GM12864 (cell line): ENCODE data around the gene SEC61A1.

ENCODE experiments used
- DNase-seq: peaks from one replicate; pipeline ENCODE4 v3.0.0-alpha.2; 2011; ENCODE audit warnings: low read depth
- H3K4me3 ChIP-seq: 2 replicates; pipeline ENCODE4 v1.5.1; 2011; ENCODE audit warnings: mild to moderate bottlenecking, low read depth, low read length, control low read depth
- TF ChIP-seq, protein P1 (sequence below): IDR thresholded peaks from 2 replicates; pipeline ENCODE4 v1.5.1; 2011; ENCODE audit warnings: low read depth, mild to moderate bottlenecking, moderate library complexity, low read length, control low read depth, inconsistent platforms; ENCODE audit errors: missing control alignments

Gene SEC61A1

DNA sequence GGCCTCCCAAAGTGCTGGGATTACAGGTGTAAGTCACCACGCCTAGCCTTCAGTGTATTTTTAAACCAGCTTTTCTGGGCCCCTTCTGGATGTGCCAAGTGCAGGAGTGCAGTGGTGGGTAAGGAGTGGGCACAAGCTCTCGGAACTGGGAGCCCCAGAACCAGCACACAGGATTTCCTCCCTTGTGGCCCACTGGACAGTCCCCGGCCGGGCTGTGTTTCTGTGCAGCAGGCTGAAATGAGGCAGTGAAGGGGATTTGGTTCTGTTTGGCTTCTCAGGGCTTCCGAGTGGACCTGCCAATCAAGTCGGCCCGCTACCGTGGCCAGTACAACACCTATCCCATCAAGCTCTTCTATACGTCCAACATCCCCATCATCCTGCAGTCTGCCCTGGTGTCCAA lies 14.4 kb downstream of the SEC61A1 start:
- DNase-seq: no peak
- H3K4me3 ChIP-seq: no peak overlapping the region
- TF ChIP-seq, protein P1, sequence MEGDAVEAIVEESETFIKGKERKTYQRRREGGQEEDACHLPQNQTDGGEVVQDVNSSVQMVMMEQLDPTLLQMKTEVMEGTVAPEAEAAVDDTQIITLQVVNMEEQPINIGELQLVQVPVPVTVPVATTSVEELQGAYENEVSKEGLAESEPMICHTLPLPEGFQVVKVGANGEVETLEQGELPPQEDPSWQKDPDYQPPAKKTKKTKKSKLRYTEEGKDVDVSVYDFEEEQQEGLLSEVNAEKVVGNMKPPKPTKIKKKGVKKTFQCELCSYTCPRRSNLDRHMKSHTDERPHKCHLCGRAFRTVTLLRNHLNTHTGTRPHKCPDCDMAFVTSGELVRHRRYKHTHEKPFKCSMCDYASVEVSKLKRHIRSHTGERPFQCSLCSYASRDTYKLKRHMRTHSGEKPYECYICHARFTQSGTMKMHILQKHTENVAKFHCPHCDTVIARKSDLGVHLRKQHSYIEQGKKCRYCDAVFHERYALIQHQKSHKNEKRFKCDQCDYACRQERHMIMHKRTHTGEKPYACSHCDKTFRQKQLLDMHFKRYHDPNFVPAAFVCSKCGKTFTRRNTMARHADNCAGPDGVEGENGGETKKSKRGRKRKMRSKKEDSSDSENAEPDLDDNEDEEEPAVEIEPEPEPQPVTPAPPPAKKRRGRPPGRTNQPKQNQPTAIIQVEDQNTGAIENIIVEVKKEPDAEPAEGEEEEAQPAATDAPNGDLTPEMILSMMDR: no peak

DNA sequence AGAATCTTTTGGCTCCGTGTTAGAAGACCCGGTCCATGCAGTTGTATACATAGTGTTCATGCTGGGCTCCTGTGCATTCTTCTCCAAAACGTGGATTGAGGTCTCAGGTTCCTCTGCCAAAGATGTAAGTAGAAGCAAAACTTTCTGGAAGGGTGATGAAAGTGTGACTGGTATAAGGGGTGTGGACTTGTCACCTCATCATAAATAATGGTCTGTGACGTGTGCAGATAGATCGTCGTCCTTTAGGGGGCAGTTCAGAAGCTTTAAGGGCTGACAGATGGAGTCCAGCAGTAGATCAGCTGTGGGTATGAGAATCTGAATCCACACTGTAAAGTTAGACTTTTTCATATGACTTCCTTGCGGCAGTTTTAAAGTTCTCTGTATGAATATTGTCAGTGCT lies 15.3 kb downstream of the SEC61A1 start:
- TF ChIP-seq, protein P1: no peak
- no peak for DNase-seq
- no peak overlapping the region for H3K4me3 ChIP-seq

DNA sequence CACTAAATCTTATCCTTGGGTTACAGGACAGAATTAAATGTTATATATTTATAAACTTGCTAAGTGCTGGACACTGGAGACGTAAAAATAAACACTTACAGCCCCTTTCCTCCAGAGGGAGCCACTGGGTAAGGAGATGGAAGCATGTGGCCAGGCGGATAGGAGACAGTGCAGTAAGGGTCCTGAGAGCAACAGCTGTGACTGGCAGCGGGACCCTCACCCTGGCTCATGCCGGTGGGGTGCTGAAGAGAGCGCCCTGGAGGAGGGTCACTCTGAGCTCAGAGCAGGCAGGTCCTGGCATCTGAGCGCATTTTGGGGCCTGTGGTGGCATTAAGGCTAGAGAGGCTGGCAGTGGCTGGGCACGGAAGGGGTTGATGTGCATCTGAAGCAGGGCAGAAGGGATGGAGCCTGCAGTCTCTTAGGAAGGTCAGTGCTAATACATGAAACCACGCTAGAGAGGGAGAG lies 16.0 kb downstream of the SEC61A1 start:
- H3K4me3 ChIP-seq: no peak overlapping the region
- DNase-seq: no peak
- TF ChIP-seq, protein P1: peak; percentile 65

- DNase-seq: no peak
- H3K4me3 ChIP-seq: no peak overlapping the region
- TF ChIP-seq, protein P1: no peak
These were observed 17.0 kb downstream of the SEC61A1 start for GRCh38 chr3:128069271-128069670.

DNA sequence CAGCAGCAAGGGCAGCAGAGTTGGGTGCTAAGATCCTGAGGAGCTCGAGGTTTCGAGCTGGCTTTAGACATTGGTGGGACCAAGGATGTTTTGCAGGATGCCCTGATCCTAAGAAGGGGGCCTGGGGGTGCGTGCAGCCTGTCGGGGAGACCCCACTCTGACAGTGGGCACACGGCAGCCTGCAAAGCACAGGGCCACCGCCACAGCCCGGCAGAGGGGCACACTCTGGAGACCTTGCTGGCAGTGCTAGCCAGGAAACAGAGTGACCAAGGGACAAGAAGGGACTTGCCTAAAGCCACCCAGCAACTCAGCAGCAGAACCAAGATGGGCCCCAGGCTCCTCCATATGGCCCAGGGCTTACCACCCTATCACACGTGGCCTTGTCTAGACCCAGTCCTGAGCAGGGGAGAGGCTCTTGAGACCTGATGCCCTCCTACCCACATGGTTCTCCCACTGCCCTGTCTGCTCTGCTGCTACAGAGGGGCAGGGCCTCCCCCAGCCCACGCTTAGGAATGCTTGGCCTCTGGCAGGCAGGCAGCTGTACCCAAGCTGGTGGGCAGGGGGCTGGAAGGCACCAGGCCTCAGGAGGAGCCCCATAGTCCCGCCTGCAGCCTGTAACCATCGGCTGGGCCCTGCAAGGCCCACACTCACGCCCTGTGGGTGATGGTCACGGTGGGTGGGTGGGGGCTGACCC lies 18.8 kb downstream of the SEC61A1 start:
- TF ChIP-seq, protein P1: no peak
- no peak for DNase-seq
- H3K4me3 ChIP-seq: no peak overlapping the region

DNA sequence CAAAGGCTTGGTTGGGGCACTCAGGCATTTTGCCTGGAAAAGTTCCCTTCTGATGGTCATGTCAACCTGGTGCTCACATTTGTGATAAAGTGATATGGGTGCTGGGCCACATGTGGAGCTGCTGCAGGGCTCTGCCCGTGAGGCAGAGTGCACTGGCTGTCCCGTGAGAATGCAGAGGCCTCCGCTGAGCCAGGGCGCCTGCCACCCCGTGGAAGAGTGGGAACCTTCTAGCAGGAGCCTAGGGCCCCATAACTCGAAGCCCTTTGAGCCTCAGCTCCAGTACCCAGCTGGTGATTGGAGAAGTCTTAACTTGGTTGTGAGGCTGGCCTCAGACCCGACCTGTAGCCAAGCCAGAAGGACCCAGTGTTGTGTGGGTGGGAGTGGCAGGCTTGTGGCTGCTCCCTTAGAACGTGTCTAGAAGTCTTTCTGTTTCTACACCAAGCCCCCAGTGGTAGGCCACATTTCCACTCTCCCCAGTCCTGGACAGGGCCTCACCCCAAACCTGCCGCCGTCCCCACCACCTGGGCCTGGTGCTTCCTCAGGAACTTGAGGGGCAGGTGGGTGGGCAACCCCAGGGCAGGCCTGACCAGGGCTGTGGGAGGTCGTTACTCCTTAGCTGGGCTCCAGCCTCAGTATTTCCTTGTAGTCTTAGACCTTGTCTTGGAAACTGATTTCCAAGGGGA lies 19.7 kb downstream of the SEC61A1 start:
- TF ChIP-seq, protein P1: no peak
- no peak overlapping the region for H3K4me3 ChIP-seq
- DNase-seq: no peak
